PC-9 (cell line): ENCODE data around the gene ACTN2. TPM values are rescaled to one million over a fixed set of nuclear protein-coding genes. Genes with fewer than 3 reads are reported as not detected.

Source experiments
- BruUV-seq: library from RNA; stranded (reverse); fragments of 400-500 nt; replicated peaks from 2 replicates; lab custom pipeline; 2021; lab: Mats Ljungman, UMichigan
- CTCF ChIA-PET: fragments of 300-600 bp; sonication (Branson Sonifier 250); formaldehyde crosslinking; loops from one replicate; lab custom pipeline; 2022; ENCODE audit warnings: antibody characterized with exemption; lab: Charles Lee
- POLR2A ChIA-PET: fragments of 300-600 bp; sonication (Branson Sonifier 250); formaldehyde crosslinking; loops from one replicate; lab custom pipeline; 2022; ENCODE audit warnings: antibody characterized with exemption; ENCODE audit not compliant: unreplicated experiment; lab: Charles Lee
- DNase-seq, 2 experiments: peaks; one replicate each; pipeline versions ENCODE4 v3.0.0 to v3.0.0-alpha.2; 2015 to 2022; ENCODE audit warnings: mixed read lengths in 1 of 2
- H2AFZ ChIP-seq: fragments of 200-600 bp; sonication (generic); 2 replicates; pipeline ENCODE4 v1.8.1; 2017; ENCODE audit warnings: antibody characterized with exemption
- H3F3A ChIP-seq: fragments of 200-600 bp; sonication (generic); 2 replicates; pipeline ENCODE4 v1.8.1; 2017; ENCODE audit warnings: antibody characterized with exemption, mild to moderate bottlenecking, low read depth; ENCODE audit not compliant: insufficient read depth
- H3K27ac ChIP-seq: fragments of 200-600 bp; sonication (generic); 2 replicates; pipeline ENCODE4 v1.6.1; 2016; ENCODE audit warnings: mixed run types
- H3K27me3 ChIP-seq: fragments of 200-600 bp; sonication (generic); 2 replicates; pipeline ENCODE4 v1.6.1; 2016; ENCODE audit warnings: low read depth, mixed run types; ENCODE audit not compliant: insufficient read depth
- H3K36me3 ChIP-seq: fragments of 200-600 bp; sonication (generic); 2 replicates; pipeline ENCODE4 v1.6.1; 2016; ENCODE audit warnings: low read depth, mixed run types
- H3K4me1 ChIP-seq: fragments of 200-600 bp; sonication (generic); replicated peaks from 2 replicates; pipeline ENCODE4 v1.6.1; 2016; ENCODE audit warnings: mixed run types; ENCODE audit not compliant: insufficient read depth
- H3K4me2 ChIP-seq: fragments of 200-600 bp; sonication (generic); 2 replicates; pipeline ENCODE4 v1.6.1; 2017; ENCODE audit warnings: mixed run types
- H3K4me3 ChIP-seq: fragments of 200-600 bp; sonication (generic); 2 replicates; pipeline ENCODE4 v1.6.1; 2016; ENCODE audit warnings: mixed run types
- H3K79me2 ChIP-seq: fragments of 200-600 bp; sonication (generic); 2 replicates; pipeline ENCODE4 v1.6.1; 2017; ENCODE audit warnings: low read depth, mixed run types
- H3K9me2 ChIP-seq: fragments of 200-600 bp; sonication (generic); 2 replicates; pipeline ENCODE4 v1.8.1; 2017; ENCODE audit warnings: mild to moderate bottlenecking; ENCODE audit not compliant: insufficient read depth
- H3K9me3 ChIP-seq: fragments of 200-600 bp; sonication (generic); 2 replicates; pipeline ENCODE4 v1.8.1; 2016; ENCODE audit warnings: low read depth; ENCODE audit not compliant: insufficient read depth
- H4K20me1 ChIP-seq: fragments of 200-600 bp; sonication (generic); 2 replicates; pipeline ENCODE4 v1.8.1; 2017; ENCODE audit not compliant: insufficient read depth
- CTCF ChIP-seq: fragments of 200-600 bp; sonication (generic); conservative IDR thresholded peaks from 2 replicates; pipeline ENCODE4 v1.6.1; 2017; ENCODE audit warnings: mixed run types, antibody characterized with exemption, mild to moderate bottlenecking, moderate library complexity
- EZH2 ChIP-seq: fragments of 200-600 bp; sonication (generic); IDR thresholded peaks from 2 replicates; pipeline ENCODE4 v1.8.0; 2017; ENCODE audit warnings: antibody characterized with exemption, low read depth
- intact Hi-C: fragments of 100-400 bp; cut with micrococcal nuclease; formaldehyde crosslinking; loops from one replicate; pipeline ENCODE4 v1.10.0; 2022; ENCODE audit not compliant: unreplicated experiment
- total RNA-seq: library from RNA; stranded (reverse); gene quantifications from 2 replicates; pipeline ENCODE4 v1.2.3, GENCODE V29; 2021

ACTN2 gene
- total RNA-seq, 1 experiment from 2014 or later = not detected

DNA sequence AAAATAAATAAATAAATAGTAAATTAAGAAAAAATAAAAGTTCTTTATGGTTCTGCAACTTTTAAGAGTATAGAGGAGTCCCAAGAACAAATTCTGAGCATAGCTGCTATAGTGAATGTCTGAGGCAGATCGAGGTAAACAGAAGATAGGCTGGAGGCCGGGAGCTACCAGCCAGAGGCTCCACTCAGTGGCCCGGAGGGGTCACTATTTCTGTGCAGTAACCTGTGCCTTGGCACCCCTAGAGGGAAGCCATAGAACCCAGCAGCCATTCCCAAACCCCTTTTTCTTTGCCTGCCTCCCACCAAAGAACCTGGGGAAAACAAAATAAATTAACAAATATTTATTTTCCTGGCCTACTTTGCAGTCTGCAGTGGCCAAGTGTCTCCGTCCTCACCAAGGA, 43.5 kb upstream of the ACTN2 start:
- Histone ChIP-seq H3K27me3 (peaks cover 70% of the 10 kb centered on the region), H3K4me2 (no peak overlapping the region), H3K27ac (no peak overlapping the region), H2AFZ (no peak overlapping the region), H3K9me3 (no peaks in the 10 kb centered on the region), H4K20me1 (no peaks in the 10 kb centered on the region), H3K4me3 (no peak overlapping the region), H3K36me3 (no peaks in the 10 kb centered on the region), H3K9me2 (no peaks in the 10 kb centered on the region), H3F3A (no peaks in the 10 kb centered on the region), H3K79me2 (no peaks in the 10 kb centered on the region), H3K4me1 (no peaks in the 10 kb centered on the region)
- no TSS peak for BruUV-seq
- DNase-seq = no peak
- CTCF ChIA-PET = no interaction called here
- POLR2A ChIA-PET = no interaction called here
- intact Hi-C loops = no loop called here
- TF ChIP-seq CTCF (no peak), EZH2 (no peak)

- no peaks in the 10 kb centered on the region for H3K79me2 ChIP-seq
- CTCF ChIA-PET = no interaction called here
- H3K36me3 ChIP-seq = no peaks in the 10 kb centered on the region
- no peak overlapping the region for H3K27ac ChIP-seq
- H3F3A ChIP-seq = no peaks in the 10 kb centered on the region
- DNase-seq = no peak
- H3K9me3 ChIP-seq = no peaks in the 10 kb centered on the region
- H3K9me2 ChIP-seq = no peaks in the 10 kb centered on the region
- POLR2A ChIA-PET = no interaction called here
- no TSS peak for BruUV-seq
- no peak overlapping the region for H2AFZ ChIP-seq
- no peaks in the 10 kb centered on the region for H3K4me1 ChIP-seq
- intact Hi-C loops = no loop called here
- H3K4me2 ChIP-seq = no peak overlapping the region
- no peak for TF ChIP-seq EZH2
- TF ChIP-seq CTCF = no peak
- H4K20me1 ChIP-seq = no peaks in the 10 kb centered on the region
- peaks cover 71% of the 10 kb centered on the region for H3K27me3 ChIP-seq
- no peak overlapping the region for H3K4me3 ChIP-seq
These were observed 41.2 kb upstream of the ACTN2 start for GRCh38 chr1:236645016-236645680.

GRCh38 chr1:236654511-236654910, 31.8 kb upstream of the ACTN2 start:
- Histone ChIP-seq H3K9me2 (no peaks in the 10 kb centered on the region), H3K79me2 (no peaks in the 10 kb centered on the region), H3K27ac (no peak overlapping the region), H2AFZ (no peak overlapping the region), H3F3A (no peaks in the 10 kb centered on the region), H3K4me2 (no peak overlapping the region), H3K36me3 (no peaks in the 10 kb centered on the region), H3K4me3 (no peak overlapping the region), H3K9me3 (no peaks in the 10 kb centered on the region), H4K20me1 (no peaks in the 10 kb centered on the region), H3K4me1 (no peaks in the 10 kb centered on the region), H3K27me3 (peaks cover 72% of the 10 kb centered on the region)
- no peak for DNase-seq
- ChIA-PET CTCF (no interaction called here), POLR2A (no interaction called here)
- TF ChIP-seq EZH2 (no peak), CTCF (no peak)
- intact Hi-C loops = no loop called here
- no TSS peak for BruUV-seq
